Measurements from ENCODE around the gene PURA.
A peak's percentile ranks its signal among the peaks of the same experiment; 100 is the strongest.
"Not testable (repeated sequence)": the region's sequence is repeated elsewhere in the genome, so short reads cannot be mapped to it uniquely, and the experiment has no call there.

Gene PURA

GRCh38 chr5:140135127-140135526 is 21.2 kb downstream of the PURA start:
- no peak for DNase-seq (ENCODE audit: low read depth)

GRCh38 chr5:140136624-140137023 is 22.7 kb downstream of the PURA start:
- no peak for DNase-seq (ENCODE audit: low read depth)

GRCh38 chr5:140140435-140140834 is 26.5 kb downstream of the PURA start:
- no peak for DNase-seq (ENCODE audit: low read depth)

GRCh38 chr5:140141241-140141640 is 27.3 kb downstream of the PURA start:
- DNase-seq (ENCODE audit: low read depth): no peak

GRCh38 chr5:140142246-140142645 is 28.3 kb downstream of the PURA start:
- DNase-seq (ENCODE audit: low read depth): no peak

GRCh38 chr5:140142856-140143255 is 28.9 kb downstream of the PURA start:
- DNase-seq (ENCODE audit: low read depth): no peak

GRCh38 chr5:140143521-140144258 is 29.8 kb downstream of the PURA start:
- DNase-seq (ENCODE audit: low read depth): no peak

GRCh38 chr5:140145256-140145655 is 31.3 kb downstream of the PURA start:
- no peak for DNase-seq (ENCODE audit: low read depth)

GRCh38 chr5:140145818-140146522 is 32.1 kb downstream of the PURA start:
- peak; percentile 30 for DNase-seq (ENCODE audit: low read depth)

GRCh38 chr5:140146523-140146842 is 32.6 kb downstream of the PURA start:
- no peak for DNase-seq (ENCODE audit: low read depth)

GRCh38 chr5:140147460-140147859 is 33.6 kb downstream of the PURA start:
- no peak for DNase-seq (ENCODE audit: low read depth)

GRCh38 chr5:140148508-140148907 is 34.6 kb downstream of the PURA start:
- DNase-seq (ENCODE audit: low read depth): no peak

- no peak for DNase-seq (ENCODE audit: low read depth)
Measured at GRCh38 chr5:140150201-140150600, 36.3 kb downstream of the PURA start.

- DNase-seq (ENCODE audit: low read depth): no peak
Measured at GRCh38 chr5:140151144-140152021, 37.5 kb downstream of the PURA start.

- DNase-seq (ENCODE audit: low read depth): no peak
Measured at GRCh38 chr5:140152022-140152999, 38.4 kb downstream of the PURA start.

GRCh38 chr5:140153255-140153654 is 39.3 kb downstream of the PURA start:
- no peak for DNase-seq (ENCODE audit: low read depth)

- DNase-seq (ENCODE audit: low read depth): no peak
Measured at GRCh38 chr5:140153905-140154304, 40.0 kb downstream of the PURA start.

- DNase-seq (ENCODE audit: low read depth): not testable (repeated sequence)
Measured at GRCh38 chr5:140154710-140155381, 40.9 kb downstream of the PURA start.

GRCh38 chr5:140157032-140157781 is 43.3 kb downstream of the PURA start:
- peak; percentile 68 for DNase-seq (ENCODE audit: low read depth)
